A673 (cell line): ENCODE measurements around the gene NPIPA2.
"Not testable (repeated sequence)": the region's sequence is repeated elsewhere in the genome, so short reads cannot be mapped to it uniquely, and the experiment has no call there.

Experiments
- EZH2 ChIP-seq: fragments of 200-600 bp; sonication (generic); IDR thresholded peaks from 2 replicates; pipeline ENCODE4 v1.6.1; 2017; ENCODE audit warnings: borderline replicate concordance, low read depth, mild to moderate bottlenecking, mixed read lengths, antibody characterized with exemption, low read length; ENCODE audit not compliant: poor library complexity, severe bottlenecking
- TF ChIP-seq, protein P1 (sequence below): fragments of 300-800, 200-600 bp; sonication (generic); conservative IDR thresholded peaks from 2 replicates; pipeline ENCODE4 v1.5.1; 2017; ENCODE audit warnings: low read depth, mild to moderate bottlenecking, antibody characterized with exemption, low read length, moderate library complexity, mixed read lengths

DNA sequence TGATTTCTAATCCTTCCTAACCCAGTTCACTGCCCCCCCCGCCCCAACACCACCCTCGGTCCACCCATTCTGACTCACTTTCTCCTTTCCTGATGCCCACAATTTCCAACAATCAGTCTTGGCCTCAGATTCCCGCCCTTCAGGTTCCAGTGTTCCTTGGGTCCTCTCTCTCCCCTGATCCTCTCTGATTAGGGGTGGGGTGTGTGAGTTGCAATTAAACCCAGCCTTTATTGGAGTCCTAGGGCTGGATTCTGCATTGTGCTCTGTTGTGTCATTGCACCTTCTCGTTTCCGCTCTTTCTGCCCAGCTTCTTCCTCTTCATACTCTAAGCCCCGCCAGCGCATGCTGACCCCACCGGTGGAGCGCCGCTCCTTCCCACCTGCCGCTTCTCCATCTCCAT is 539 bp upstream of the NPIPA2 start:
- TF ChIP-seq EZH2 = not testable (repeated sequence)
- TF ChIP-seq, protein P1, sequence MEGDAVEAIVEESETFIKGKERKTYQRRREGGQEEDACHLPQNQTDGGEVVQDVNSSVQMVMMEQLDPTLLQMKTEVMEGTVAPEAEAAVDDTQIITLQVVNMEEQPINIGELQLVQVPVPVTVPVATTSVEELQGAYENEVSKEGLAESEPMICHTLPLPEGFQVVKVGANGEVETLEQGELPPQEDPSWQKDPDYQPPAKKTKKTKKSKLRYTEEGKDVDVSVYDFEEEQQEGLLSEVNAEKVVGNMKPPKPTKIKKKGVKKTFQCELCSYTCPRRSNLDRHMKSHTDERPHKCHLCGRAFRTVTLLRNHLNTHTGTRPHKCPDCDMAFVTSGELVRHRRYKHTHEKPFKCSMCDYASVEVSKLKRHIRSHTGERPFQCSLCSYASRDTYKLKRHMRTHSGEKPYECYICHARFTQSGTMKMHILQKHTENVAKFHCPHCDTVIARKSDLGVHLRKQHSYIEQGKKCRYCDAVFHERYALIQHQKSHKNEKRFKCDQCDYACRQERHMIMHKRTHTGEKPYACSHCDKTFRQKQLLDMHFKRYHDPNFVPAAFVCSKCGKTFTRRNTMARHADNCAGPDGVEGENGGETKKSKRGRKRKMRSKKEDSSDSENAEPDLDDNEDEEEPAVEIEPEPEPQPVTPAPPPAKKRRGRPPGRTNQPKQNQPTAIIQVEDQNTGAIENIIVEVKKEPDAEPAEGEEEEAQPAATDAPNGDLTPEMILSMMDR = not testable (repeated sequence)
